Measurements from ENCODE around the gene CTXN1. TPM values are rescaled to one million over a fixed set of nuclear protein-coding genes. Genes with fewer than 3 reads are reported as not detected.

Gene CTXN1
- total and polyA plus RNA-seq, 2 of the 4 experiments (the other 2 are of a cell fraction): 0.36 to 7.4 TPM

DNA sequence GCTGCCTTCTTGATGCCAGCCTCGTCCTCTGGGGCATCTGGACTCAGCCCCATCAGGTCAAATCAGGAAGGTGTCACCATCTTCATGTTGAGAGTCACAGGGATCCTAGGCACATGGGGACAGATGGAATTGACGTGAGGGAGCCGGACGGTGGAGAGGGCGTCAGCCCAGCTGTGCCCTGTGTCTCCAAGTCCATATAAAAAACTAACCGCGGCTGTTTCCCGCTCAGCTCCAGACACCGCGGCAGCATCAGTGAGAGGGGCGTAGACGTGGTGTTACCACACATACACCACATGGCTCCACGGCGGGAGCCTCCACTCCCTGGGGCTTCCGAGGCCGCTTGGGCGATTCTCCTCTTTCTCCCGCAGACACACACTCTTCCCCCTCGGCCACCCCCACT is 46.1 kb downstream of the CTXN1 start:
- POLR2A ChIA-PET (ENCODE audit: unreplicated experiment): no interaction called here
- Histone ChIP-seq H4K5ac (ENCODE audit: low read depth, low read length) (no peak overlapping the region), H3K79me1 (ENCODE audit: low read depth in 1 of 2, low read length in 2 of 2) (no peaks in the 10 kb centered on the region), H3K9ac (ENCODE audit: low read depth, low read length) (no peak overlapping the region), H3K36me3 (ENCODE audit: control insufficient read depth, insufficient read depth, low read length) (no peaks in the 10 kb centered on the region), H4K8ac (ENCODE audit: low read depth in 2 of 2, low read length in 2 of 2) (no peak overlapping the region), H3K27me3 (ENCODE audit: control insufficient read depth, insufficient read depth, low read length) (peaks cover 10% of the 10 kb centered on the region), H3K4me2 (ENCODE audit: low read depth, low read length) (no peak overlapping the region), H3K56ac (ENCODE audit: extremely low read depth, insufficient read depth, low read length) (no peak overlapping the region), H3K9me1 (ENCODE audit: insufficient read depth, low read length) (no peaks in the 10 kb centered on the region), H2BK15ac (ENCODE audit: low read depth, low read length) (no peak overlapping the region), H2AFZ (replicated peaks; ENCODE audit: low read length, poor library complexity) (no peak overlapping the region), H3K18ac (ENCODE audit: low read depth, low read length) (no peak overlapping the region), H3K4me3 (ENCODE audit: insufficient read depth, low read depth, low read length) (no peak overlapping the region), H2BK20ac (ENCODE audit: low read depth, low read length) (no peak overlapping the region), H3K23ac (ENCODE audit: low read depth, low read length) (no peak overlapping the region), H3K14ac (replicated peaks; ENCODE audit: low read depth, low read length) (no peak overlapping the region), H4K91ac (ENCODE audit: insufficient read depth, low read depth, low read length) (no peak overlapping the region), H4K20me1 (ENCODE audit: insufficient read depth, low read length) (no peaks in the 10 kb centered on the region), H2BK5ac (ENCODE audit: low read depth, low read length, poor library complexity, severe bottlenecking) (no peak overlapping the region), H3K9me3 (ENCODE audit: control insufficient read depth, insufficient read depth, low read length) (no peaks in the 10 kb centered on the region), H3K27ac (ENCODE audit: insufficient read depth, low read length) (no peak overlapping the region), H2BK120ac (ENCODE audit: low read depth, low read length) (no peak overlapping the region), H2AK5ac (ENCODE audit: low read depth, low read length) (no peak overlapping the region), H3K4me1 (ENCODE audit: control insufficient read depth, insufficient read depth, low read length) (no peaks in the 10 kb centered on the region), H2AK9ac (replicated peaks; ENCODE audit: low read depth, low read length, poor library complexity) (no peak overlapping the region), H3K4ac (ENCODE audit: low read depth, low read length) (no peak overlapping the region)
- in situ Hi-C loops (cut with MboI; ENCODE audit: low sequenced_read_pairs) (no loop called here), intact Hi-C loops (cut with micrococcal nuclease) (no loop called here), dilution Hi-C loops (cut with HindIII; ENCODE audit: low sequenced_read_pairs, unreplicated experiment) (no loop called here)
- CTCF ChIA-PET: no interaction called here
- no peak for DNase-seq
- BruUV-seq (replicated peaks): no TSS peak
- TF ChIP-seq RCOR1 (IDR thresholded peaks at IDR 0.05; ENCODE audit: insufficient replicate concordance, low read length) (no peak), CEBPB (IDR thresholded peaks at IDR 0.05; ENCODE audit: low read depth, low read length) (no peak), POLR2A (IDR thresholded peaks at IDR 0.05; ENCODE audit: low read depth, low read length) (no peak), FOS (IDR thresholded peaks at IDR 0.05; ENCODE audit: low read depth, low read length) (no peak), MAZ (IDR thresholded peaks at IDR 0.05; ENCODE audit: borderline replicate concordance, low read depth, low read length) (no peak), BHLHE40 (IDR thresholded peaks at IDR 0.05; ENCODE audit: low read depth, low read length) (no peak), RFX5 (IDR thresholded peaks at IDR 0.05; ENCODE audit: low read depth, low read length) (no peak), NFE2L2 (IDR thresholded peaks at IDR 0.05; ENCODE audit: low read depth, low read length) (no peak)
- TF ChIP-seq, protein P1, sequence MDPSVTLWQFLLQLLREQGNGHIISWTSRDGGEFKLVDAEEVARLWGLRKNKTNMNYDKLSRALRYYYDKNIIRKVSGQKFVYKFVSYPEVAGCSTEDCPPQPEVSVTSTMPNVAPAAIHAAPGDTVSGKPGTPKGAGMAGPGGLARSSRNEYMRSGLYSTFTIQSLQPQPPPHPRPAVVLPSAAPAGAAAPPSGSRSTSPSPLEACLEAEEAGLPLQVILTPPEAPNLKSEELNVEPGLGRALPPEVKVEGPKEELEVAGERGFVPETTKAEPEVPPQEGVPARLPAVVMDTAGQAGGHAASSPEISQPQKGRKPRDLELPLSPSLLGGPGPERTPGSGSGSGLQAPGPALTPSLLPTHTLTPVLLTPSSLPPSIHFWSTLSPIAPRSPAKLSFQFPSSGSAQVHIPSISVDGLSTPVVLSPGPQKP (IDR thresholded peaks at IDR 0.05; ENCODE audit: borderline replicate concordance, low read depth, low read length): no peak
- TF ChIP-seq, protein P2, sequence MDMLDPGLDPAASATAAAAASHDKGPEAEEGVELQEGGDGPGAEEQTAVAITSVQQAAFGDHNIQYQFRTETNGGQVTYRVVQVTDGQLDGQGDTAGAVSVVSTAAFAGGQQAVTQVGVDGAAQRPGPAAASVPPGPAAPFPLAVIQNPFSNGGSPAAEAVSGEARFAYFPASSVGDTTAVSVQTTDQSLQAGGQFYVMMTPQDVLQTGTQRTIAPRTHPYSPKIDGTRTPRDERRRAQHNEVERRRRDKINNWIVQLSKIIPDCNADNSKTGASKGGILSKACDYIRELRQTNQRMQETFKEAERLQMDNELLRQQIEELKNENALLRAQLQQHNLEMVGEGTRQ (IDR thresholded peaks at IDR 0.05; ENCODE audit: low read depth, low read length): no peak
- ATAC-seq (ENCODE audit: low read depth): no peak
- WGBS, 2 experiments (ENCODE audit: extremely low coverage in 2 of 2, insufficient read length in 1 of 2): 64% methylated on average over 7 of the region's 19 CpGs; no CpG with 5 or more reads in 1 of the 2 experiments

Measured in IMR-90 (cell line).